IPS-15b (cell line): ENCODE measurements around the gene PSMB9.
"Not testable (repeated sequence)": the region's sequence is repeated elsewhere in the genome, so short reads cannot be mapped to it uniquely, and the experiment has no call there.

Experiments used
- H3K27me3 ChIP-seq: one replicate; pipeline ENCODE4 v1.6.1; 2013; ENCODE audit warnings: low read length; ENCODE audit not compliant: control insufficient read depth, insufficient read depth
- H3K36me3 ChIP-seq: one replicate; pipeline ENCODE4 v1.6.1; 2013; ENCODE audit warnings: low read length; ENCODE audit not compliant: control insufficient read depth, insufficient read depth
- H3K4me1 ChIP-seq: one replicate; pipeline ENCODE4 v1.6.1; 2013; ENCODE audit warnings: mild to moderate bottlenecking, low read length; ENCODE audit not compliant: control insufficient read depth, insufficient read depth
- H3K4me3 ChIP-seq: one replicate; pipeline ENCODE4 v1.5.1; 2013; ENCODE audit warnings: low read depth, low read length
- H3K9ac ChIP-seq: one replicate; pipeline ENCODE4 v1.6.1; 2013; ENCODE audit warnings: low read depth, mild to moderate bottlenecking, low read length
- H3K9me3 ChIP-seq: one replicate; pipeline ENCODE4 v1.6.1; 2013; ENCODE audit warnings: mild to moderate bottlenecking, low read length; ENCODE audit not compliant: control insufficient read depth, insufficient read depth

The PSMB9 gene

DNA sequence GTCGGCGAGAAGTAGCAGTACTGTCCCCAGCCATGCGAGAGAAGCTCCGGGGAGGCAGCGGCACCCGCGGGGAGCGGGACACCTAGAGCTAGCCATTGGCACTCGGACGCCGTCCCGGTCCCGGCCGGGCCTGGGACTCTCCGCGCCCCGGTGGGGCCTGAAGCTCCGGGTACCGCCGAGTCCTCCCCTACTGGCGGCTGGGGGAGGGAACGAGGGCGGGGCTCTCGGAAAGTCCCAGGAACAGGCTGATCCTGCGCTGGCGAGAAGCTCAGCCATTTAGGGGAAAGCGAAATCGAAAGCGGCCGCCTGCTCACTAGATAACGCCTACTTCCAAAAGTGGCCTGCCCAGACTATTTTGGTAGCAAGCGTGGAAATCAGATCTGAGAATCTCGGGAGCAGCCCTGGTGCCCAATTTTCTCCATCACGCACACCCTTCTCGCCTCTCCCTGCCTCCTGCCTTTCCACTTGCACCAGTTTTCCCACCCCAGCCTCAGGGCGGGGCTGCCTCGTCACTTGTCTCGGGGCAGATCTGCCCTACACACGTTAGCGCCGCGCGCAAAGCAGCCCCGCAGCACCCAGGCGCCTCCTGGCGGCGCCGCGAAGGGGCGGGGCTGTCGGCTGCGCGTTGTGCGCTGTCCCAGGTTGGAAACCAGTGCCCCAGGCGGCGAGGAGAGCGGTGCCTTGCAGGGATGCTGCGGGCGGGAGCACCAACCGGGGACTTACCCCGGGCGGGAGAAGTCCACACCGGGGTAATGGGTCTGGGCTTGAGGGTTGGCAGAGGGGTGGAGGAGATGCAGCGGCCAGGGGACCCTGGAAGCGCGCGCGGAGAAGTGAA is at the start of gene PSMB9, which contains the start of gene TAP1:
Gene PSMB9 (plus strand): TSS at position 652 of the 835 bp plus-strand sequence. CDS start 38 bp downstream, at position 690.
Gene TAP1 (minus strand): TSS at position 164 of the 835 bp plus-strand sequence. CDS start 68 bp downstream, at position 96.
- Histone ChIP-seq H3K4me1 (peaks cover 5% of the 10 kb centered on the region), H3K9me3 (no peaks in the 10 kb centered on the region), H3K27me3 (peaks cover 46% of the 10 kb centered on the region), H3K9ac (peak within 1 kb of the TSS; percentile 54), H3K4me3 (peak within 1 kb of the TSS; percentile 88), H3K36me3 (no peaks in the 10 kb centered on the region)

DNA sequence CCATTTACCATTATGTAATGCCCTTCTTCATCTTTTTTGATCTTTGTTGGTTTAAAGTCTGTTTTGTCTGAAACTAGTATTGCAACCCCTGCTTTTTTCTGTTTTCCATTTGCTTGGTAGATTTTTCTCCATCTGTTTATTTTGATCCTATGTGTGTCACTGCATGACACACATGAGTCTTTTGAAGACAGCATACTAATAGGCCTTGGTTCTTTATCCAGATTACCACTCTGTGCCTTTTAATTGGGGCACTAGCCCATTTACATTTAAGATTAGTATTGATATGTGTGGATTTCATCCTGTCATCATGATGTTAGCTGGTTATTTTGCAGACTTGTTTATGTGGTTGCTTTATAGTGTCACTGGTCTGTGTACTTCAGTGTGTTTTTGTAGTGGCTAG is 48.6 kb upstream of the PSMB9 start:
- H3K36me3 ChIP-seq, H3K9me3 ChIP-seq, H3K27me3 ChIP-seq, H3K9ac ChIP-seq, H3K4me1 ChIP-seq, H3K4me3 ChIP-seq: not testable (repeated sequence)

DNA sequence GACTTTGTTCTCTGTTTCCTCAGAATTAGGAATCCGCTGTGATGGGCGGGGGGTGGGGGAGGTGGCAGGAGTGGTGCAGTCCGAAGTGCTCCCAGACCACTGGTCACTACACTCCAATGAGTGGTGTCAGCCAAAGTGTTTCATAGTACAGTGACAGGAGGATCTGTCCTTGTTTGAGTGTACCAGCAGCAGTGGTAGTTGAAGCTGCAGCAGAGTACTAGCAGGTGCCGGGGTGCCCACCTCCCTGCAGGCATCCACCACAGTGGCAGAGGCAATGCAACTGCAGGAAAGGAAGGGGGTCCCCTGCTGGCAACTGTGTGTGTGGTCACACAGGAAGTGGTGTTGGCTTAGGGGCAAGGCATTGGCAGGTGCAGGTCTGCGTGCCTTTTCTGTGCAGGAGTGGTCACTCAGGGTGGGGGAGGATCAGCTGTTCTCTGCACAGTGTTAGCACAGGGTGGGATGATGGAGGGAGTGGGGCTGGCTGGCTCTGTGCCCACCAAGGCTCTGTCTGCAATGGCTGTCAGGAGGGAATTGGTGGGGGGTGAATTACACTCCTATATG is 46.9 kb upstream of the PSMB9 start:
- no peaks in the 10 kb centered on the region for H3K9me3 ChIP-seq
- no peaks in the 10 kb centered on the region for H3K36me3 ChIP-seq

DNA sequence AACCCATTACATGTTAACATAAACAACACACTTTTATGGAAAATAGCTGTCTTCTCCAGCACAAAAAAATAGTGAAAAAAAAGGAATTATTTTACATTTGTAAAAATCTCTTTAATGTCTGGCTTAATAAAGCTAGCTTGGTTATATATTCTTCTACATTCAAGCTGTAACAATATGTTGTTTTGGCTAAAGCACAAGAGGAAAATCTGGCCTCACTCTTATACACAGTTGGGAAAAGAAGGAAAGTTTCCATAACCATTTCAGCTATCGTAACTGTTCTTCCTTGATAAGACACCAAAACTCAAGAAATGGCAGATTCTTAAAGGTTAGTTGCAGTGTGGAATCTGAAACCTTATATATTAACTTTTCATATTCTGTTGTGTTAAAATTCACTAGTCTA is 44.8 kb upstream of the PSMB9 start:
- Histone ChIP-seq H3K36me3 (no peaks in the 10 kb centered on the region), H3K9ac (no peak overlapping the region), H3K4me3 (no peak overlapping the region), H3K9me3 (no peaks in the 10 kb centered on the region), H3K27me3 (no peaks in the 10 kb centered on the region), H3K4me1 (no peaks in the 10 kb centered on the region)

More for the DNA sequence above, 46.9 kb upstream of the PSMB9 start:
- H3K4me1 ChIP-seq, result no peaks in the 10 kb centered on the region
- H3K27me3 ChIP-seq, result no peaks in the 10 kb centered on the region
- H3K9ac ChIP-seq, result no peak overlapping the region
- no peak overlapping the region for H3K4me3 ChIP-seq

DNA sequence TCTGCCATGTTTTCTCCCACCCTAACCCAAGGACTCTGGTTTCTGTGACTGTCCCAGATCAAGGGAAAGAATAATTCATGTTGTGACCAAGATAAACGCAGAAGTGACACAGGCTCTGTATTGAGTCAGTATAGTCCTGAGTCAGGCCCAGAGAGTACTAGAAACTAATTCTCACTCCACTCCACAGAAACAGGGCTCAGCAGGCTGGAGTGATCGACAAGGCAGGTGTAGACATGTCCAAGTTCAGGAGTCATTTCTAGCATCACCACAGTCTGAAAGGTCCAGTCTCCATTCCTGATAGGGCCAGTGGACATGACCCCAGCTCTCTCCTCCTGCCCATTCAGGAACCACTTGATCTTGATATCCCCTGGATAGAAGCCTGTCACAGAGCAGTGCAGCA is 39.8 kb upstream of the PSMB9 start:
- no peaks in the 10 kb centered on the region for H3K4me1 ChIP-seq

DNA sequence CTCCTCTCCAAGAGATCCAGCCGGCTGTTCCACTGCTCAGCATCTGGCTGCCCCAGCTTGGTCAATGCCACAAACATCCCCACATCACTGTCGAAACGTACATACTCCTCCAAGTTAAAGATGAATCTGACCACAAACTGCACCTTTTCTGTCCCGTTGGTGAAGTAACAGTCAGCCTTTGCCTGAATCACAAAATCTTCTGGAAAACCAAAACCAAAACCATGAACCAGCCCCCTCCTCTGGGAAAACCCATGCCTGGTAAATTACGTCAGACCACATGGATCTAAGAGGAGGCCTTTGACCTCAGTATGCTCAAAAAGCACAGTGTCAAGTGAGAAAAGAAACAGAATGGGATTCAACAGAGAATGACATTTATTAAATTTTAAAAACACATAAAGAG is 38.9 kb upstream of the PSMB9 start:
- no peaks in the 10 kb centered on the region for H3K36me3 ChIP-seq
- H3K4me1 ChIP-seq, result no peaks in the 10 kb centered on the region
- no peak overlapping the region for H3K4me3 ChIP-seq
- H3K27me3 ChIP-seq, result no peaks in the 10 kb centered on the region
- H3K9ac ChIP-seq, result no peak overlapping the region
- H3K9me3 ChIP-seq, result no peaks in the 10 kb centered on the region

More for the DNA sequence above, 39.8 kb upstream of the PSMB9 start:
- Histone ChIP-seq H3K9me3 (no peaks in the 10 kb centered on the region), H3K4me3 (no peak overlapping the region), H3K27me3 (no peaks in the 10 kb centered on the region), H3K9ac (no peak overlapping the region), H3K36me3 (no peaks in the 10 kb centered on the region)

DNA sequence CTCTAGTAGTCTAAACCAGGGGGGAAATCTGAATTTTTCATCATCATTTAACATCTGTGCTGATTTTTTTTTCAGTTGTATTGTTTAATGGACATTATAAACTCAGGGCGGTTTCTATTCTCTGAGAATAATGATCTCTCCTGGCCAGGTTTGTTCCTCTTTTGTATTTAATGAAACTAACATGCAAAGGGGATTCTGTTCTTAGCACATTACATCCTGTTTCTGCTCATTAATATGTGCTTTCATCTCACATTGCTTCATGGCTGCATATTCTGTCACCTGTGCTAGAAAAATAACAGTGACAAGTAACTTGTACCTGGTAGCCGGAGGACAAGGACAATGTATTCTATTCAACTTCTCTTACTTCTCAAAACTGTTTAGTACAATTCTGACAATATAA is 38.0 kb upstream of the PSMB9 start:
- no peaks in the 10 kb centered on the region for H3K4me1 ChIP-seq
- H3K36me3 ChIP-seq, result no peaks in the 10 kb centered on the region
- H3K27me3 ChIP-seq, result no peaks in the 10 kb centered on the region
- H3K9ac ChIP-seq, result no peak overlapping the region
- no peak overlapping the region for H3K4me3 ChIP-seq
- no peaks in the 10 kb centered on the region for H3K9me3 ChIP-seq

DNA sequence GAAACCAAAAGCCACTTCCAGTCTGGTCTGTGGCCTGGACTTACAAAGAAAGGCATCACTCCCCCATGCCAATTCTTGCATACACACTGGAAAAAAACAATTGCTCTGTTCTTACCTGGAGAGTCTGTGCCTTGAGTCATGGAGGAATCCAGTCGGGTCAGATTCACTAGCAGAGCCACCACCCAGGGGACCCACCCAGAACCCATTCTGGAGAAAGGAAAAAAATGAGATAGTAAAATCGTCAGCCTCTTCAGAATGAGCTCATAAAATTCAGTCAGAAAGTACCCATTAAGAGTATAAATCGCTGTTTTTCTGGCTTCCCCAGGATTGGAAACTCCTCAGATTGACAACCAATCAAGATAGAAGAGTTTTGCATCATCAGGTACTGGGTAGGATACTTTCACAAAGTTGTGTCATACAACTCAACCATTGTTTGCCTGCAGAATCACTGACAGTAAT is 37.2 kb upstream of the PSMB9 start, which contains the start of gene HLA-DOB:
Gene HLA-DOB (minus strand): TSS at position 257 of the 459 bp plus-strand sequence. CDS start 51 bp downstream, at position 206.
- Histone ChIP-seq H3K9me3 (no peaks in the 10 kb centered on the region), H3K9ac (no peak within 1 kb of the TSS), H3K4me1 (no peaks in the 10 kb centered on the region), H3K4me3 (no peak within 1 kb of the TSS), H3K36me3 (no peaks in the 10 kb centered on the region), H3K27me3 (no peaks in the 10 kb centered on the region)

DNA sequence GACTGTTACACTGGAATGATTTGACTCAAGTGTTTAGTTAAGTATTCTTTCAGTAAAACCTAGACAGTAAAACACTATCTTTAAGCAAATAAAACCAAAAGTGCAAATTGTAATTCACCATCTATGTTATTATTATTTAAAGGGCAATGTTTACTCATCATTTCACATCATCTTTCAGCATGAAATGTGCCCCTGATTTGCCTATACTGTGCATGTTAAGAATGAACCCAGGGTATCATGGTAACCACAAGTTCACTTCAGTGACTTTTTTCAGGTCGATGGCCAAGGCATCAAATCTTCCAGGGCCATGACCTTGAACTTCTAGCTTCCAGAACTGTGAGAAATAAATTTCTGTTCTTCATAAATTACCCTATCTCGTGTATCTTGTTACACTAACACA is 35.1 kb upstream of the PSMB9 start:
- Histone ChIP-seq H3K4me1 (no peaks in the 10 kb centered on the region), H3K9ac (no peak overlapping the region), H3K9me3 (no peaks in the 10 kb centered on the region), H3K4me3 (no peak overlapping the region), H3K36me3 (no peaks in the 10 kb centered on the region), H3K27me3 (no peaks in the 10 kb centered on the region)

DNA sequence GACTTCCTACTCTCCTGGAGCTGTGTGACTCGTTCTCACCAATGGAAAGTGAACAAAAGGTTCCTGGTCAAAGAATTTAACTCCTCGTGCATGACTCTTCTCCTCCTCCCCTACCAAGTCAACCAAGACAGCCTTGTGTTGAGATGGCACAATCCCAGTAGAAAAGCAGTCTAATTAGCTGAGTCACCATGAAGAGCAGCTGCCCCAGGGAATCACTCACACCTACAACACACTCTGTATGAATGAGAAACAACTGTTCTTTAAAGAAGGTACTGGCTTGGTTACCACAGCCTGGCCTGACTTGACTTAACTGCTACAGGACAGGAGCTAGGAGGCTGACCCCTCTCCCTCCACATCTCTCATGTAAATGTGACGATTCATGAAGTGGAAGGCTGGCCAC is 34.3 kb upstream of the PSMB9 start:
- no peaks in the 10 kb centered on the region for H3K9me3 ChIP-seq
- H3K9ac ChIP-seq, result no peak overlapping the region
- H3K4me1 ChIP-seq, result no peaks in the 10 kb centered on the region
- no peaks in the 10 kb centered on the region for H3K36me3 ChIP-seq
- H3K27me3 ChIP-seq, result no peaks in the 10 kb centered on the region
- H3K4me3 ChIP-seq, result no peak overlapping the region

DNA sequence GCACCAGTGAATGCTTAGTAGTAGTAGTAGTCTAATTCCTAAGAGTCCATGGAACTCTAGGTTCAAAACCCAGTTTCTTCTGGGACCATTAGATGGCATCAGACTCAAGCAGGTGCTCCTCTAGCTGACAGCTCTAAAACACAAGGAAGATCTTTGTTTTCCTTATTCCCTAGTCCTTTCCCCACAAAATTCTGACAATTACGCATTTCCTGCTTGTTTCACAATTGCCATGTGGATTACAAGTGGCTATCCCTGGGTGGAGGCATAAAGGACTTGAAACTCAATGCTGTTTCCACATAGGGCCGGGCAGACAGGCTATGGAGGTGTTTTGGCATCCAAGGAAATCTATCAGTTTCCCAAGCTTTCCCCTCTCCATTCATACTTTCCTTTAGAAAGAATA is 28.0 kb upstream of the PSMB9 start:
- Histone ChIP-seq H3K4me3 (no peak overlapping the region), H3K27me3 (no peaks in the 10 kb centered on the region), H3K9me3 (no peaks in the 10 kb centered on the region), H3K9ac (no peak overlapping the region), H3K36me3 (peaks cover 11% of the 10 kb centered on the region), H3K4me1 (no peaks in the 10 kb centered on the region)

DNA sequence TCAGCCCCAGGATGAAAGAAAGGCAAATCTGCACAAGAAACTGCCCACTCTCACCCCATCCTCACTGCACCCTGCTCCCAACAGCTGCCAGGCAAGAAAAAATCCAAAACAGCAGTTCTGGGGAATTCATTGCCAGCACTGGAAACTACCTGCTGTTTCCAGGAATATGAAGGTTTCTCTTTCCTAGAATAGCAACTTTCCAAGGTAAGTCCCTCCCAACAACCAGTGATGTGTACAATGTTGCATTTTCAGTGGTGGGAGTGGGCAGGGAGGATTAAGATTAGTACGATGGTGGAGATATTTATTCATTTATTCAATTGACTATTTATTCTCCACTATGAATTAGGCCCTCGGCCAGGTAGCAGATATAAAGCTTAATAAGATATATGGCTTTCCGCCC is 27.0 kb upstream of the PSMB9 start:
- Histone ChIP-seq H3K4me3 (no peak overlapping the region), H3K9ac (no peak overlapping the region), H3K4me1 (no peaks in the 10 kb centered on the region), H3K27me3 (no peaks in the 10 kb centered on the region), H3K9me3 (no peaks in the 10 kb centered on the region), H3K36me3 (peaks cover 11% of the 10 kb centered on the region)
